HepG2 (cell line): Measurements from ENCODE around the gene TUBB3. TPM values are rescaled to one million over a fixed set of nuclear protein-coding genes. Genes with fewer than 3 reads are reported as not detected.
A peak's percentile ranks its signal among the peaks of the same experiment; 100 is the strongest.

ENCODE experiments used
- CBX1 ChIP-seq: IDR thresholded peaks from one replicate; pipeline ENCODE4 v1.6.1; 2016; ENCODE audit warnings: antibody characterized with exemption, low read depth
- EEA1 ChIP-seq: sonication (generic); formaldehyde crosslinking; IDR thresholded peaks from 2 replicates; pipeline ENCODE4 v1.5.1; 2020; ENCODE audit warnings: mild to moderate bottlenecking, missing genetic modification reagents, borderline replicate concordance
- FUBP1 ChIP-seq: sonication (generic); formaldehyde crosslinking; IDR thresholded peaks from 2 replicates; pipeline ENCODE4 v1.5.1; 2020; ENCODE audit warnings: missing genetic modification reagents, mild to moderate bottlenecking, borderline replicate concordance
- HNRNPH1 ChIP-seq: fragments of 200-400 bp; formaldehyde crosslinking; optimal IDR thresholded peaks from 2 replicates; pipeline ENCODE3; 2017; ENCODE audit warnings: mild to moderate bottlenecking, low read depth, low read length
- NFKB2 ChIP-seq: sonication (generic); formaldehyde crosslinking; IDR thresholded peaks from 2 replicates; pipeline ENCODE4 v1.4.0; 2020; ENCODE audit warnings: missing genetic modification reagents, borderline replicate concordance
- NFYB ChIP-seq: sonication (generic); formaldehyde crosslinking; IDR thresholded peaks from 2 replicates; pipeline ENCODE4 v1.4.0; 2020; ENCODE audit warnings: missing genetic modification reagents
- NR0B2 ChIP-seq: sonication (generic); formaldehyde crosslinking; IDR thresholded peaks from 2 replicates; pipeline ENCODE4 v1.4.0; 2020; ENCODE audit warnings: mild to moderate bottlenecking, missing genetic modification reagents
- NR2F6 ChIP-seq, 2 experiments: IDR thresholded peaks; 2 replicates each; pipeline ENCODE4 v1.6.1; 2016; ENCODE audit warnings: antibody characterized with exemption in 1 of 2, mild to moderate bottlenecking in 1 of 2
- RBM39 ChIP-seq: fragments of 200-400 bp; formaldehyde crosslinking; IDR thresholded peaks from one replicate; pipeline ENCODE4 v1.6.1; 2018; ENCODE audit warnings: antibody characterized with exemption, mild to moderate bottlenecking, low read depth, low read length; ENCODE audit not compliant: poor library complexity, severe bottlenecking
- REPIN1 ChIP-seq: sonication (generic); formaldehyde crosslinking; IDR thresholded peaks from 2 replicates; pipeline ENCODE4 v1.8.0; 2022; ENCODE audit warnings: missing genetic modification reagents, low read depth, mild to moderate bottlenecking, borderline replicate concordance
- SAFB2 ChIP-seq: sonication (generic); formaldehyde crosslinking; IDR thresholded peaks from 2 replicates; pipeline ENCODE4 v1.5.1; 2020; ENCODE audit warnings: missing genetic modification reagents, low read depth, mild to moderate bottlenecking, borderline replicate concordance
- SCMH1 ChIP-seq: sonication (generic); formaldehyde crosslinking; IDR thresholded peaks from 2 replicates; pipeline ENCODE4 v1.9.0; 2021; ENCODE audit warnings: missing genetic modification reagents, mild to moderate bottlenecking, borderline replicate concordance
- SIN3B ChIP-seq: fragments of 150-350 bp; IDR thresholded peaks from 2 replicates; pipeline ENCODE4 v1.6.1; 2014; ENCODE audit warnings: low read length
- ZBTB10 ChIP-seq: sonication (generic); formaldehyde crosslinking; IDR thresholded peaks from 2 replicates; pipeline ENCODE4 v1.4.0; 2020; ENCODE audit warnings: missing genetic modification reagents, borderline replicate concordance
- ZFP82 ChIP-seq: sonication (generic); formaldehyde crosslinking; IDR thresholded peaks from 2 replicates; pipeline ENCODE4 v1.5.1; 2020; ENCODE audit warnings: mild to moderate bottlenecking, missing genetic modification reagents, borderline replicate concordance
- ZKSCAN5 ChIP-seq: sonication (generic); formaldehyde crosslinking; IDR thresholded peaks from 2 replicates; pipeline ENCODE4 v1.5.1; 2020; ENCODE audit warnings: mild to moderate bottlenecking, missing genetic modification reagents
- ZNF20 ChIP-seq: sonication (generic); formaldehyde crosslinking; IDR thresholded peaks from 2 replicates; pipeline ENCODE4 v1.4.0; 2020; ENCODE audit warnings: mild to moderate bottlenecking, moderate library complexity, missing genetic modification reagents
- ZNF331 ChIP-seq: sonication (generic); formaldehyde crosslinking; IDR thresholded peaks from 2 replicates; pipeline ENCODE4 v1.4.0; 2020; ENCODE audit warnings: missing genetic modification reagents
- ZNF644 ChIP-seq: IDR thresholded peaks from 2 replicates; pipeline ENCODE4 v1.6.1; 2016; ENCODE audit warnings: low read depth
- ZNF75D ChIP-seq: sonication (generic); formaldehyde crosslinking; IDR thresholded peaks from 2 replicates; pipeline ENCODE4 v1.8.1; 2023; ENCODE audit warnings: missing genetic modification reagents, mild to moderate bottlenecking, borderline replicate concordance
- ZNF780A ChIP-seq: sonication (generic); formaldehyde crosslinking; IDR thresholded peaks from 2 replicates; pipeline ENCODE4 v1.8.0; 2022; ENCODE audit warnings: mild to moderate bottlenecking, missing genetic modification reagents, moderate library complexity
- polyA plus RNA-seq, 8 experiments: library from polyadenylated mRNA; depleted of rRNA in 3 of 8; stranded (reverse) in 7 of 8; unstranded in 1 of 8; fragments of >200 nt; fragmentation: Illumina TruSeq in 4 of 8; extraction: Trizol in 4 of 8; gene quantifications; 2 replicates each; pipeline versions ENCODE4 v1.2.1 to v1.2.3, GENCODE V29; 2011 to 2016; ENCODE audit warnings: low read depth in 4 of 8, missing spikeins in 1 of 8, mixed read lengths in 1 of 8; ENCODE audit not compliant: insufficient read depth in 1 of 8
- total RNA-seq, 5 experiments: library from RNA; depleted of rRNA; stranded (reverse); fragments of >200 nt; fragmentation: Illumina TruSeq; extraction: Trizol; gene quantifications; 2 replicates each; pipeline ENCODE4 v1.2.3, GENCODE V29; 2016; ENCODE audit warnings: low read depth in 1 of 5
- TF ChIP-seq, protein P1 (sequence below): sonication (generic); formaldehyde crosslinking; IDR thresholded peaks from 2 replicates; pipeline ENCODE4 v1.8.0; 2023; ENCODE audit warnings: mild to moderate bottlenecking, missing genetic modification reagents
- TF ChIP-seq, protein P2 (sequence below): sonication (generic); formaldehyde crosslinking; IDR thresholded peaks from 2 replicates; pipeline ENCODE4 v1.5.1; 2020; ENCODE audit warnings: mild to moderate bottlenecking, moderate library complexity, missing genetic modification reagents

TUBB3 gene
- total and polyA plus RNA-seq, 2 of the 13 experiments (the other 11 are each of a cell fraction or from before 2014, with no cell fraction given) = 110 to 185 TPM

- TF ChIP-seq ZBTB10 (CRISPR knock-in tag) (no peak), ZNF20 (no peak), CBX1 (no peak), ZFP82 (peak; percentile 90), ZNF780A (no peak), NFKB2 (CRISPR knock-in tag) (no peak), SAFB2 (CRISPR knock-in tag) (no peak), ZNF75D (CRISPR knock-in tag) (no peak), FUBP1 (no peak), HNRNPH1 (no peak), EEA1 (CRISPR knock-in tag) (0 out of 2 replicates have a peak, but pooled peaks have one; percentile 8), NFYB (no peak), SCMH1 (no peak), ZKSCAN5 (CRISPR knock-in tag) (no peak), NR2F6 (IDR thresholded peaks at IDR 0.05) (no peak), NR2F6 (CRISPR knock-in tag; IDR thresholded peaks at IDR 0.05) (peak; percentile 17; the same call in 1 of the 2 replicates), SIN3B (no peak), ZNF644 (CRISPR knock-in tag) (no peak), ZNF331 (CRISPR knock-in tag) (peak; percentile 35), RBM39 (no peak), NR0B2 (CRISPR knock-in tag) (no peak), REPIN1 (CRISPR knock-in tag) (0 out of 2 replicates have a peak, but pooled peaks have one; percentile 11)
- TF ChIP-seq, protein P1, sequence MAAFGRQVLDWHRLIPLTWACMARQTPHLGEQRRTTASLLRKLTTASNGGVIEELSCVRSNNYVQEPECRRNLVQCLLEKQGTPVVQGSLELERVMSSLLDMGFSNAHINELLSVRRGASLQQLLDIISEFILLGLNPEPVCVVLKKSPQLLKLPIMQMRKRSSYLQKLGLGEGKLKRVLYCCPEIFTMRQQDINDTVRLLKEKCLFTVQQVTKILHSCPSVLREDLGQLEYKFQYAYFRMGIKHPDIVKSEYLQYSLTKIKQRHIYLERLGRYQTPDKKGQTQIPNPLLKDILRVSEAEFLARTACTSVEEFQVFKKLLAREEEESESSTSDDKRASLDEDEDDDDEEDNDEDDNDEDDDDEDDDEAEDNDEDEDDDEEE = no peak
- TF ChIP-seq, protein P2, sequence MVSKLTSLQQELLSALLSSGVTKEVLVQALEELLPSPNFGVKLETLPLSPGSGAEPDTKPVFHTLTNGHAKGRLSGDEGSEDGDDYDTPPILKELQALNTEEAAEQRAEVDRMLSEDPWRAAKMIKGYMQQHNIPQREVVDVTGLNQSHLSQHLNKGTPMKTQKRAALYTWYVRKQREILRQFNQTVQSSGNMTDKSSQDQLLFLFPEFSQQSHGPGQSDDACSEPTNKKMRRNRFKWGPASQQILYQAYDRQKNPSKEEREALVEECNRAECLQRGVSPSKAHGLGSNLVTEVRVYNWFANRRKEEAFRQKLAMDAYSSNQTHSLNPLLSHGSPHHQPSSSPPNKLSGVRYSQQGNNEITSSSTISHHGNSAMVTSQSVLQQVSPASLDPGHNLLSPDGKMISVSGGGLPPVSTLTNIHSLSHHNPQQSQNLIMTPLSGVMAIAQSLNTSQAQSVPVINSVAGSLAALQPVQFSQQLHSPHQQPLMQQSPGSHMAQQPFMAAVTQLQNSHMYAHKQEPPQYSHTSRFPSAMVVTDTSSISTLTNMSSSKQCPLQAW (CRISPR knock-in tag) = peak; percentile 54; the same call in 1 of the 2 replicates
Measured at GRCh38 chr16:89922477-89922883, 662 bp upstream of the TUBB3 start (continued).
